ENCODE measurements around the gene DNAH11.

GRCh38 chr7:21805791-21806190 is 263.0 kb downstream of the DNAH11 start:
- TF ChIP-seq, protein P1, sequence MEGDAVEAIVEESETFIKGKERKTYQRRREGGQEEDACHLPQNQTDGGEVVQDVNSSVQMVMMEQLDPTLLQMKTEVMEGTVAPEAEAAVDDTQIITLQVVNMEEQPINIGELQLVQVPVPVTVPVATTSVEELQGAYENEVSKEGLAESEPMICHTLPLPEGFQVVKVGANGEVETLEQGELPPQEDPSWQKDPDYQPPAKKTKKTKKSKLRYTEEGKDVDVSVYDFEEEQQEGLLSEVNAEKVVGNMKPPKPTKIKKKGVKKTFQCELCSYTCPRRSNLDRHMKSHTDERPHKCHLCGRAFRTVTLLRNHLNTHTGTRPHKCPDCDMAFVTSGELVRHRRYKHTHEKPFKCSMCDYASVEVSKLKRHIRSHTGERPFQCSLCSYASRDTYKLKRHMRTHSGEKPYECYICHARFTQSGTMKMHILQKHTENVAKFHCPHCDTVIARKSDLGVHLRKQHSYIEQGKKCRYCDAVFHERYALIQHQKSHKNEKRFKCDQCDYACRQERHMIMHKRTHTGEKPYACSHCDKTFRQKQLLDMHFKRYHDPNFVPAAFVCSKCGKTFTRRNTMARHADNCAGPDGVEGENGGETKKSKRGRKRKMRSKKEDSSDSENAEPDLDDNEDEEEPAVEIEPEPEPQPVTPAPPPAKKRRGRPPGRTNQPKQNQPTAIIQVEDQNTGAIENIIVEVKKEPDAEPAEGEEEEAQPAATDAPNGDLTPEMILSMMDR (IDR thresholded peaks at IDR 0.05), result no peak
- no peak for TF ChIP-seq ZFX (IDR thresholded peaks at IDR 0.05; ENCODE audit: borderline replicate concordance)
